Panc1 (cell line): Measurements from ENCODE around the gene ADK. TPM values are rescaled to one million over a fixed set of nuclear protein-coding genes. Genes with fewer than 3 reads are reported as not detected.

Experiments
- ATAC-seq: fragments of 200-7000 bp; cut with Tn5 transposase; 2 replicates; pipeline ENCODE4 v1.9.1; 2020; ENCODE audit warnings: mild to moderate bottlenecking, moderate library complexity
- BruUV-seq: library from RNA; stranded (reverse); fragments of 400-500 nt; replicated peaks from 2 replicates; lab custom pipeline; 2021; lab: Mats Ljungman, UMichigan
- CTCF ChIA-PET: fragments of 300-600 bp; sonication (Branson Sonifier 250); formaldehyde crosslinking; loops from one replicate; lab custom pipeline; 2022; ENCODE audit warnings: antibody characterized with exemption; lab: Charles Lee
- POLR2A ChIA-PET: fragments of 300-600 bp; sonication (Branson Sonifier 250); formaldehyde crosslinking; loops from one replicate; lab custom pipeline; 2022; ENCODE audit warnings: antibody characterized with exemption; lab: Charles Lee
- DNase-seq: peaks from one replicate; pipeline ENCODE4 v3.0.0-alpha.2; 2010; ENCODE audit warnings: low read depth, low spot score
- H3K27ac ChIP-seq: 2 replicates; pipeline ENCODE4 v1.5.1; 2011; ENCODE audit warnings: mild to moderate bottlenecking, low read length, inconsistent platforms
- H3K27me3 ChIP-seq: fragments of 200-500 bp; sonication (Bioruptor generic); 2 replicates; pipeline ENCODE4 v1.6.0; 2014; ENCODE audit warnings: low read length, inconsistent platforms; ENCODE audit not compliant: control insufficient read depth, insufficient read depth
- H3K36me3 ChIP-seq: fragments of 200-500 bp; sonication (Bioruptor generic); 2 replicates; pipeline ENCODE4 v1.5.1; 2014; ENCODE audit warnings: inconsistent platforms, mild to moderate bottlenecking, low read length, moderate library complexity; ENCODE audit not compliant: control insufficient read depth, insufficient read depth
- H3K4me1 ChIP-seq: 2 replicates; pipeline ENCODE4 v1.5.1; 2011; ENCODE audit warnings: inconsistent platforms, mild to moderate bottlenecking, low read length, moderate library complexity; ENCODE audit not compliant: control insufficient read depth, insufficient read depth
- H3K4me3 ChIP-seq, 2 experiments: 2 replicates each; pipeline ENCODE4 v1.5.1; 2011 to 2012; ENCODE audit warnings: low read depth in 2 of 2, low read length in 2 of 2, mild to moderate bottlenecking in 2 of 2, inconsistent platforms in 1 of 2, moderate library complexity in 1 of 2
- H3K9me3 ChIP-seq: fragments of 200-500 bp; sonication (Bioruptor generic); 2 replicates; pipeline ENCODE4 v1.5.1; 2014; ENCODE audit warnings: low read depth, mild to moderate bottlenecking, inconsistent platforms, low read length, moderate library complexity; ENCODE audit not compliant: control insufficient read depth, insufficient read depth
- CTCF ChIP-seq: fragments of 450-650 bp; IDR thresholded peaks from 2 replicates; pipeline ENCODE4 v1.5.1; 2017; ENCODE audit warnings: mild to moderate bottlenecking
- POLR2AphosphoS5 ChIP-seq: IDR thresholded peaks from 2 replicates; pipeline ENCODE4 v1.6.1; 2012; ENCODE audit warnings: mild to moderate bottlenecking, low read depth, low read length, moderate library complexity
- REST ChIP-seq, 2 experiments: IDR thresholded peaks; 2 replicates each; pipeline ENCODE4 v1.6.1; 2011 to 2012; ENCODE audit warnings: low read depth in 2 of 2, control low read depth in 1 of 2, low read length in 1 of 2, mild to moderate bottlenecking in 1 of 2, moderate library complexity in 1 of 2; ENCODE audit not compliant: insufficient read depth in 1 of 2
- SIN3A ChIP-seq: IDR thresholded peaks from 2 replicates; pipeline ENCODE4 v1.6.1; 2012; ENCODE audit warnings: low read depth, mild to moderate bottlenecking, low read length, moderate library complexity, borderline replicate concordance; ENCODE audit not compliant: insufficient read depth
- TCF7L2 ChIP-seq: IDR thresholded peaks from 2 replicates; pipeline ENCODE4 v1.6.1; 2011; ENCODE audit warnings: mild to moderate bottlenecking, low read depth, low read length, inconsistent platforms
- in situ Hi-C: cut with HindIII; loops from 2 replicates; pipeline ENCODE4 v1.10.0; 2016; ENCODE audit warnings: low sequenced_read_pairs, low pct_unique_long_range_greater_than_20kb
- intact Hi-C: fragments of 100-400 bp; cut with micrococcal nuclease; formaldehyde crosslinking; loops from one replicate; pipeline ENCODE4 v1.10.0; 2022; ENCODE audit not compliant: unreplicated experiment
- total RNA-seq: library from RNA; stranded (reverse); gene quantifications from one replicate; pipeline ENCODE4 v1.2.1, GENCODE V29; 2021; ENCODE audit not compliant: unreplicated experiment

Gene ADK
- total RNA-seq, 1 experiment from 2014 or later: 64.5 TPM

- ChIA-PET POLR2A (interaction anchor here (0.7 kb wide), 1 partner anchor 522 kb away, joined by 12 read pairs; no protein-coding TSS in a partner anchor), CTCF (no interaction called here)
- TF ChIP-seq REST (IDR thresholded peaks at IDR 0.05; ENCODE audit: insufficient read depth in 1 of 2, low read depth in 2 of 2, low read length in 1 of 2): no peak
- no peak for TF ChIP-seq TCF7L2
- TF ChIP-seq CTCF: no peak
- TF ChIP-seq SIN3A: no peak
- TF ChIP-seq POLR2AphosphoS5: no peak
- H3K36me3 ChIP-seq: no peaks in the 10 kb centered on the region
- ATAC-seq (no peak), DNase-seq (no peak)
- no peaks in the 10 kb centered on the region for H3K27me3 ChIP-seq
- no peak overlapping the region for H3K4me3 ChIP-seq
- no TSS peak for BruUV-seq
- no peaks in the 10 kb centered on the region for H3K9me3 ChIP-seq
- in situ Hi-C loops (no loop called here), intact Hi-C loops (no loop called here)
- H3K27ac ChIP-seq: no peak overlapping the region
- no peaks in the 10 kb centered on the region for H3K4me1 ChIP-seq
These were observed 299.6 kb downstream of the ADK start for GRCh38 chr10:74450602-74451001.

GRCh38 chr10:74451127-74451829 lies 300.3 kb downstream of the ADK start:
- in situ Hi-C loops (no loop called here), intact Hi-C loops (no loop called here)
- Histone ChIP-seq H3K4me1 (no peaks in the 10 kb centered on the region), H3K27me3 (no peaks in the 10 kb centered on the region), H3K27ac (no peak overlapping the region), H3K36me3 (no peaks in the 10 kb centered on the region), H3K9me3 (no peaks in the 10 kb centered on the region), H3K4me3 (no peak overlapping the region)
- TF ChIP-seq SIN3A (no peak), POLR2AphosphoS5 (no peak)
- DNase-seq (no peak), ATAC-seq (no peak)
- ChIA-PET CTCF (no interaction called here), POLR2A (interaction anchor here (0.7 kb wide), 1 partner anchor 523 kb away, joined by 12 read pairs; no protein-coding TSS in a partner anchor)
- BruUV-seq: no TSS peak

- POLR2A ChIA-PET: no interaction called here
- CTCF ChIA-PET: interaction anchor here (0.6 to 0.7 kb wide), 2 partner anchors 10 to 129 kb away, joined by 3 read pairs; no protein-coding TSS in a partner anchor
- H3K27me3 ChIP-seq: no peaks in the 10 kb centered on the region
- ATAC-seq (no peak), DNase-seq (no peak)
- intact Hi-C loops: no loop called here
- no peaks in the 10 kb centered on the region for H3K4me1 ChIP-seq
- H3K36me3 ChIP-seq: no peaks in the 10 kb centered on the region
- H3K27ac ChIP-seq: no peak overlapping the region
- BruUV-seq: no TSS peak
- no peak overlapping the region for H3K4me3 ChIP-seq
- no peaks in the 10 kb centered on the region for H3K9me3 ChIP-seq
- in situ Hi-C loops: no loop called here
- no peak for TF ChIP-seq POLR2AphosphoS5
- TF ChIP-seq REST (IDR thresholded peaks at IDR 0.05; ENCODE audit: insufficient read depth in 1 of 2, low read depth in 2 of 2, low read length in 1 of 2): no peak
- no peak for TF ChIP-seq TCF7L2
- TF ChIP-seq CTCF: no peak
- TF ChIP-seq SIN3A: no peak
These were observed 302.1 kb downstream of the ADK start for GRCh38 chr10:74453169-74453568.
